Measurements from ENCODE around the gene TCF4.

DNA sequence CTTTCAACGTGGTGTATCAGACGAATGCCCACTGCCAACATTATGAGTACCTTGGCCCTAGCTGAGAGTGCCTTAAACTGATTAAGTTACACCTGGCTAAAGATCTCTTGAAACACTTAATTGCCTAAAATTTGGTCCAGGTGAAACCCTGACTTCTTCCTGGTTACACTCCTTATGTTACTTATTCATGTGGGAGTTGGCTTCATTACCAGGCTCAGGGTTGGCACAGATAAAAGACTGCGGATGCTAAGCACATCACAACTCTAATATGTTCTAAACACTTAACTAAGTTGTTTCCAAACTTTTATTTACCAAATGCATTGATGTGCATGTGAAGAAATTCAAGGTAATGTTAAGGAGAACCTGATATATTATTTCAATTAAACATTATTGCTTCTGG lies 298.9 kb downstream of the TCF4 start:
- TF ChIP-seq EP300 (IDR thresholded peaks at IDR 0.05; ENCODE audit: low read depth) = no peak
- TF ChIP-seq, protein P1, sequence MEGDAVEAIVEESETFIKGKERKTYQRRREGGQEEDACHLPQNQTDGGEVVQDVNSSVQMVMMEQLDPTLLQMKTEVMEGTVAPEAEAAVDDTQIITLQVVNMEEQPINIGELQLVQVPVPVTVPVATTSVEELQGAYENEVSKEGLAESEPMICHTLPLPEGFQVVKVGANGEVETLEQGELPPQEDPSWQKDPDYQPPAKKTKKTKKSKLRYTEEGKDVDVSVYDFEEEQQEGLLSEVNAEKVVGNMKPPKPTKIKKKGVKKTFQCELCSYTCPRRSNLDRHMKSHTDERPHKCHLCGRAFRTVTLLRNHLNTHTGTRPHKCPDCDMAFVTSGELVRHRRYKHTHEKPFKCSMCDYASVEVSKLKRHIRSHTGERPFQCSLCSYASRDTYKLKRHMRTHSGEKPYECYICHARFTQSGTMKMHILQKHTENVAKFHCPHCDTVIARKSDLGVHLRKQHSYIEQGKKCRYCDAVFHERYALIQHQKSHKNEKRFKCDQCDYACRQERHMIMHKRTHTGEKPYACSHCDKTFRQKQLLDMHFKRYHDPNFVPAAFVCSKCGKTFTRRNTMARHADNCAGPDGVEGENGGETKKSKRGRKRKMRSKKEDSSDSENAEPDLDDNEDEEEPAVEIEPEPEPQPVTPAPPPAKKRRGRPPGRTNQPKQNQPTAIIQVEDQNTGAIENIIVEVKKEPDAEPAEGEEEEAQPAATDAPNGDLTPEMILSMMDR (IDR thresholded peaks at IDR 0.05) = no peak
- TF ChIP-seq POLR2AphosphoS5 (IDR thresholded peaks at IDR 0.05) = no peak
